ENCODE measurements around the gene BSND.

GRCh38 chr1:54959241-54959640 is 39.5 kb upstream of the BSND start:
- no peak for TF ChIP-seq CTCF (IDR thresholded peaks at IDR 0.05)
- no peak for TF ChIP-seq POLR2A (IDR thresholded peaks at IDR 0.05)
